ENCODE measurements around the gene GCDH. TPM values are rescaled to one million over a fixed set of nuclear protein-coding genes. Genes with fewer than 3 reads are reported as not detected.
A peak's percentile ranks its signal among the peaks of the same experiment; 100 is the strongest.

Gene GCDH
- total RNA-seq, 1 experiment from 2014 or later, result 25.9 TPM

- Histone ChIP-seq H3K9me3 (replicated peaks) (no peaks in the 10 kb centered on the region), H3K4me3 (no peak overlapping the region), H3K4me1 (replicated peaks) (no peaks in the 10 kb centered on the region), H3K27ac (no peak overlapping the region), H3K36me3 (no peaks in the 10 kb centered on the region), H3K27me3 (replicated peaks) (no peaks in the 10 kb centered on the region; the same call in 1 of the 2 replicates)
- no peak for DNase-seq (ENCODE audit: low read depth in 1 of 2, low spot score in 2 of 2)
Observed at GRCh38 chr19:12865746-12866415, 25.1 kb upstream of the GCDH start.

GRCh38 chr19:12866416-12867119 is 24.4 kb upstream of the GCDH start:
- H3K27ac ChIP-seq, result no peak overlapping the region
- no peak for DNase-seq (ENCODE audit: low read depth in 1 of 2, low spot score in 2 of 2)
- no peak overlapping the region for H3K4me3 ChIP-seq
- no peaks in the 10 kb centered on the region for H3K36me3 ChIP-seq
- no peaks in the 10 kb centered on the region for H3K4me1 ChIP-seq (replicated peaks)
- H3K9me3 ChIP-seq (replicated peaks), result no peaks in the 10 kb centered on the region
- H3K27me3 ChIP-seq (replicated peaks), result no peaks in the 10 kb centered on the region; the same call in 1 of the 2 replicates

GRCh38 chr19:12867120-12868099 is 23.6 kb upstream of the GCDH start:
- no peak for DNase-seq (ENCODE audit: low read depth in 1 of 2, low spot score in 2 of 2)
- H3K4me1 ChIP-seq (replicated peaks), result no peaks in the 10 kb centered on the region
- H3K4me3 ChIP-seq, result no peak overlapping the region
- no peaks in the 10 kb centered on the region for H3K9me3 ChIP-seq (replicated peaks)
- H3K36me3 ChIP-seq, result no peaks in the 10 kb centered on the region
- H3K27me3 ChIP-seq (replicated peaks), result no peaks in the 10 kb centered on the region; the same call in 1 of the 2 replicates
- no peak overlapping the region for H3K27ac ChIP-seq

GRCh38 chr19:12868540-12869112 is 22.3 kb upstream of the GCDH start:
- Histone ChIP-seq H3K27ac (no peak overlapping the region), H3K27me3 (replicated peaks) (no peaks in the 10 kb centered on the region; the same call in 1 of the 2 replicates)
- DNase-seq (ENCODE audit: low read depth in 1 of 2, low spot score in 2 of 2), result no peak

GRCh38 chr19:12871681-12872080 is 19.3 kb upstream of the GCDH start:
- Histone ChIP-seq H3K36me3 (no peaks in the 10 kb centered on the region), H3K27ac (no peak overlapping the region), H3K9me3 (replicated peaks) (no peaks in the 10 kb centered on the region; the same call in 1 of the 2 replicates), H3K4me3 (no peak overlapping the region), H3K27me3 (replicated peaks) (no peaks in the 10 kb centered on the region), H3K4me1 (replicated peaks) (no peaks in the 10 kb centered on the region)
- no peak for DNase-seq (ENCODE audit: low read depth in 1 of 2, low spot score in 2 of 2)

More at GRCh38 chr19:12868540-12869112, 22.3 kb upstream of the GCDH start:
- Histone ChIP-seq H3K4me1 (replicated peaks) (no peaks in the 10 kb centered on the region), H3K36me3 (no peaks in the 10 kb centered on the region), H3K4me3 (no peak overlapping the region), H3K9me3 (replicated peaks) (no peaks in the 10 kb centered on the region; the same call in 1 of the 2 replicates)

GRCh38 chr19:12872255-12872654 is 18.7 kb upstream of the GCDH start:
- Histone ChIP-seq H3K4me3 (no peak overlapping the region), H3K4me1 (replicated peaks) (no peaks in the 10 kb centered on the region), H3K9me3 (replicated peaks) (no peaks in the 10 kb centered on the region; the same call in 1 of the 2 replicates), H3K36me3 (no peaks in the 10 kb centered on the region), H3K27ac (no peak overlapping the region), H3K27me3 (replicated peaks) (no peaks in the 10 kb centered on the region)
- DNase-seq (ENCODE audit: low read depth in 1 of 2, low spot score in 2 of 2), result no peak

DNA sequence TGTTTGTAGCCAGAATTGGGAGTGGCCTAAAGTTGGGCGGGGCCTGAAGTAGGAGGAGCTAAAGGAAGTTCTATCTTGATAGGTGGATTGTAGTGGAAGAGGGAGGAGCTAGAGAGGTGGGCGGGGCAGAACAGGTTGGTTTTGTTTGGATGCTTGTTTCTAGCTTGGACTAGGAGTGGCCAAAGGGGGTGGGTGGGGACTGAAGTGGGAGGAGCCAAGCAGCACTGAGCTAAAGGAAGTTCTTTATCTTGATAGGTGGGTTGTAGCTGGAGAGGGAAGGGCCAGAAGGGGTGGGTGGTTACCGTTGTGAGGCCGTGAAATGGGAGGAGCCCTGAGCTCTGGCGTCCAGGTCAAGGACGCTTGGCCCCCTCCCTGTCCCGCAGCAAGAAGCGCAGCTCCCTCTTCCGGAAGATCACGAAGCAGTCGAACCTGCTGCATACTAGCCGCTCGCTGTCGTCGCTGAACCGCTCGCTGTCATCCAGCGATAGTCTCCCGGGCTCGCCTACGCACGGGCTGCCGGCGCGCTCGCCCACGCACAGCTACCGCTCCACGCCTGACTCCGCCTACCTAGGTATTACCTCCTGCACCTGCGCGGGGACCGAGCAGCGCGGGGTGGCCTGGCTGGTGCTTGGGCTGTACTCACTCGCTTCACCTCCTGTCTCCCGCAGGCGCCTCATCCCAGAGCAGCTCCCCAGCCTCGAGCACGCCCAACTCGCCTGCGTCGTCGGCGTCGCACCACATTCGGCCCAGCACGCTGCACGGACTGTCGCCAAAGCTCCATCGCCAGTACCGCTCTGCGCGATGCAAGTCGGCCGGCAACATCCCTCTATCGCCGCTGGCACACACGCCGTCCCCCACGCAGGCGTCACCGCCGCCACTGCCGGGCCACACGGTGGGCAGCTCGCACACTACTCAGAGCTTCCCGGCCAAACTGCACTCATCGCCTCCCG is 17.7 kb upstream of the GCDH start:
- H3K4me1 ChIP-seq (replicated peaks), result no peaks in the 10 kb centered on the region
- DNase-seq (ENCODE audit: low read depth in 1 of 2, low spot score in 2 of 2), result no peak
- no peaks in the 10 kb centered on the region for H3K36me3 ChIP-seq
- no peaks in the 10 kb centered on the region; the same call in 1 of the 2 replicates for H3K9me3 ChIP-seq (replicated peaks)
- H3K27ac ChIP-seq, result no peak overlapping the region
- no peaks in the 10 kb centered on the region for H3K27me3 ChIP-seq (replicated peaks)
- no peak overlapping the region for H3K4me3 ChIP-seq

DNA sequence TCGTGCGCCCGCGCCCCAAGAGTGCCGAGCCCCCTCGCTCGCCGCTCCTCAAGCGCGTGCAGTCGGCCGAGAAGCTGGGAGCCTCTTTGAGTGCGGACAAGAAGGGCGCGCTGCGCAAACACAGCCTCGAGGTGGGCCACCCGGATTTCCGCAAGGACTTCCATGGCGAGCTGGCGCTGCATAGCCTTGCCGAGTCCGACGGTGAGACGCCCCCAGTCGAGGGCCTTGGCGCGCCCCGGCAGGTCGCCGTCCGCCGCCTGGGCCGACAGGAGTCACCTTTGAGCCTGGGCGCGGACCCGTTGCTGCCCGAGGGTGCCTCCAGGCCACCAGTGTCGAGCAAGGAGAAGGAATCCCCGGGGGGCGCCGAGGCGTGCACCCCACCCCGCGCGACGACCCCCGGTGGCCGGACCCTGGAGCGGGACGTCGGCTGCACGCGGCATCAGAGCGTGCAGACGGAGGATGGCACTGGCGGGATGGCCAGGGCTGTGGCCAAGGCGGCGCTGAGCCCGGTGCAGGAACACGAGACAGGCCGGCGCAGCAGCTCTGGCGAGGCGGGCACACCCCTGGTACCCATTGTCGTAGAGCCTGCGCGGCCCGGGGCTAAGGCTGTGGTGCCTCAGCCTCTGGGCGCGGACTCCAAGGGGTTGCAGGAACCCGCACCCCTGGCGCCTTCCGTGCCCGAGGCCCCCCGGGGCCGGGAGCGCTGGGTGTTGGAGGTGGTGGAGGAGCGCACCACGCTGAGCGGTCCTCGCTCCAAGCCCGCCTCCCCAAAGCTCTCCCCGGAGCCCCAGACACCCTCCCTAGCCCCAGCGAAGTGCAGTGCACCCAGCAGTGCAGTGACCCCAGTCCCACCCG is 16.8 kb upstream of the GCDH start:
- no peaks in the 10 kb centered on the region for H3K27me3 ChIP-seq (replicated peaks)
- no peaks in the 10 kb centered on the region; the same call in 1 of the 2 replicates for H3K9me3 ChIP-seq (replicated peaks)
- H3K27ac ChIP-seq, result no peak overlapping the region
- DNase-seq (ENCODE audit: low read depth in 1 of 2, low spot score in 2 of 2), result no peak
- no peaks in the 10 kb centered on the region for H3K36me3 ChIP-seq
- no peaks in the 10 kb centered on the region for H3K4me1 ChIP-seq (replicated peaks)
- no peak overlapping the region for H3K4me3 ChIP-seq

DNA sequence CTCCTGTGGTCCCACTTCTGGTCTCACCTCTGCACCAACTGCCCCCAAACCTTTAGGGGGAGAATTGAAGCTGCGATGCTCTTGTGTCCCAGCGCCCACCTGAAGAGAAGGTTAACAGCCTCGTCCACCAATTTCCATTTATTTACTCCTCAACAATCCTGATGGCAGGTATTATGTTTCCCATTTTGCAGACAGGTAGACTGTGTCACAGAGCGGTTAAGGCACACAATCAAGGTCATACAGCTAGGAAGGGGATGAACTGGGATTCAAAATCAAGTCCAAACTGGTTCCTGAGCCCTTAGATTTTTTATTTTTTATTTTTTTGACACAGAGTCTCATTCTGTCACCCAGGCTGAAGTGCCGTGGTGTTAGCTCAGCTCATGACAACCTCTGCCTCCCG is 15.9 kb upstream of the GCDH start:
- Histone ChIP-seq H3K9me3 (replicated peaks) (no peaks in the 10 kb centered on the region; the same call in 1 of the 2 replicates), H3K27me3 (replicated peaks) (no peaks in the 10 kb centered on the region), H3K4me1 (replicated peaks) (no peaks in the 10 kb centered on the region), H3K4me3 (no peak overlapping the region), H3K36me3 (no peaks in the 10 kb centered on the region), H3K27ac (no peak overlapping the region)
- DNase-seq (ENCODE audit: low read depth in 1 of 2, low spot score in 2 of 2), result no peak

GRCh38 chr19:12880551-12881171 is 10.3 kb upstream of the GCDH start:
- peaks cover 14% of the 10 kb centered on the region for H3K4me1 ChIP-seq (replicated peaks)
- H3K36me3 ChIP-seq, result no peaks in the 10 kb centered on the region
- H3K27me3 ChIP-seq (replicated peaks), result peaks cover 18% of the 10 kb centered on the region
- H3K27ac ChIP-seq, result no peak overlapping the region
- H3K4me3 ChIP-seq, result peak overlapping the region; percentile 62
- no peak for DNase-seq (ENCODE audit: low read depth in 1 of 2, low spot score in 2 of 2)
- H3K9me3 ChIP-seq (replicated peaks), result peaks cover 23% of the 10 kb centered on the region

DNA sequence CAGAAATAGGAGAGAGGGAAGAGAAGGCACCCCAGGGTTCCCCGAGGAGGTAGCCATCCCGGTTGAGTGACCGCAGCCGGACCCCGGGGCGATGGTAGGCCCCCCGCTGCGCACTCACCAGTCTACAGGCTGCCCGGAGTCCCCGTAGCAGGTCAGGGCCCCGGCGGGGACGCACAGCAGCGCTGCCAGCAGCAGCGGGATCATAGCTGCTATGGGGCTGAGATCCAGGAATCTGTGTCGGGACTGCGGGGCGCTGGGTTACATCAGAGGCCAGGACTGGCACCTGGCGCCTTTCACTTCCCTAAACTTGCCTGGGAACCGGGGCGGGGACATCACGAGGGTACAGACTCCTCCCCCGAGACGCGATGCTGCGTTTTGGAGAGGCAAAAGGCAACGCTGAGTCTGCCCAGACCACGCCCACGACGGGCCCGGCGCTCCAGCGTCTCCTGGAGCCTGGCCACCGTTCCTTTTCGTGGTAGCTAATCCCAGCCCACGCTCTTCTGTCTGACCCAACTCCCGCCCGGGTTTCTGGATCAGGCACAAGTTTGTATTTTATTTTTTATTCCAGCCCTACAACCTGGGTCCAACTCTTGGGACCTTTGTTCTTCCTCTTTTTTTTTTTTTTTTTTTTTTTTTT is 9.7 kb upstream of the GCDH start, which contains the start of gene DNASE2:
DNASE2 (minus strand) TSS at position 278 of the 637 bp plus-strand sequence; CDS start at position 204, 74 bp downstream.
- H3K4me3 ChIP-seq, result peak within 1 kb of the TSS; percentile 62
- H3K9me3 ChIP-seq (replicated peaks), result peaks cover 24% of the 10 kb centered on the region
- H3K27ac ChIP-seq, result no peak within 1 kb of the TSS
- peaks cover 21% of the 10 kb centered on the region for H3K27me3 ChIP-seq (replicated peaks)
- peaks cover 15% of the 10 kb centered on the region for H3K4me1 ChIP-seq (replicated peaks)
- peak; percentile 80 to 93 for DNase-seq (ENCODE audit: low read depth in 1 of 2, low spot score in 2 of 2)
- no peaks in the 10 kb centered on the region for H3K36me3 ChIP-seq

Data from SJSA1 (cell line).